Camera-type eye (tissue), 1 donor: ENCODE results near the gene ZBTB22. TPM values are rescaled to one million over a fixed set of nuclear protein-coding genes. Genes with fewer than 3 reads are reported as not detected.

Experiments used
- total RNA-seq: library from RNA; depleted of rRNA; stranded (reverse); fragments of >200 nt; gene quantifications from one replicate; pipeline ENCODE4 v1.2.3, GENCODE V29; 2014

The ZBTB22 gene
- total RNA-seq, result 26.7 TPM

GRCh38 chr6:33317669-33318425, at the start of gene ZBTB22:
TSS of gene ZBTB22 (minus strand) at chr6:33317744. CDS start at chr6:33316916, 828 bp downstream.

GRCh38 chr6:33313709-33314514, 3.6 kb downstream of the ZBTB22 start, which contains the start of gene TAPBP:
TSS of gene TAPBP (minus strand) at chr6:33314078. CDS start at chr6:33314041, 37 bp downstream.

GRCh38 chr6:33298773-33299236, 18.7 kb downstream of the ZBTB22 start, which contains the start of gene RGL2:
TSS of gene RGL2 (minus strand) at chr6:33298942. CDS start at chr6:33298610, 332 bp downstream.

GRCh38 chr6:33288921-33289783, 28.4 kb downstream of the ZBTB22 start, which contains the start of the genes PFDN6 and WDR46:
TSS of gene PFDN6 (plus strand) at chr6:33289601. CDS start at chr6:33289857, 256 bp downstream.
TSS of gene WDR46 (minus strand) at chr6:33289239. CDS start at chr6:33289170, 69 bp downstream.

GRCh38 chr6:33276864-33277662, 40.5 kb downstream of the ZBTB22 start, which contains the start of gene B3GALT4:
TSS of gene B3GALT4 (plus strand) at chr6:33277123. CDS start at chr6:33277420, 297 bp downstream.

GRCh38 chr6:33271468-33272274, 45.9 kb downstream of the ZBTB22 start, which contains the start of the genes RPS18 and VPS52:
TSS of gene RPS18 (plus strand) at chr6:33272075. CDS start at chr6:33272120, 45 bp downstream.
TSS of gene VPS52 (minus strand) at chr6:33271876. CDS start at chr6:33271675, 201 bp downstream.

Other genes with a start within 250 kb of the ZBTB22 start
- 7.6 TPM for gene HLA-DPA1, start 244.1 kb downstream of the ZBTB22 start, total RNA-seq
- 6.7 TPM for gene HLA-DPB1, start 241.8 kb downstream of the ZBTB22 start, total RNA-seq
- gene COL11A2, start 125.3 kb downstream of the ZBTB22 start, total RNA-seq, result 39.0 TPM
- gene RXRB, start 117.1 kb downstream of the ZBTB22 start, total RNA-seq, result 34.6 TPM
- gene SLC39A7, start 116.9 kb downstream of the ZBTB22 start, total RNA-seq, result 60.0 TPM
- gene HSD17B8, start 113.1 kb downstream of the ZBTB22 start, total RNA-seq, result 14.3 TPM
- gene RING1, start 109.2 kb downstream of the ZBTB22 start, total RNA-seq, result 30.7 TPM
- 51.6 TPM for gene VPS52, start 45.9 kb downstream of the ZBTB22 start, total RNA-seq
- gene RPS18, start 45.7 kb downstream of the ZBTB22 start, total RNA-seq, result 1,580 TPM
- gene B3GALT4, start 40.6 kb downstream of the ZBTB22 start, total RNA-seq, result 6.3 TPM
- gene WDR46, start 28.5 kb downstream of the ZBTB22 start, total RNA-seq, result 39.2 TPM
- 20.5 TPM for gene PFDN6, start 28.1 kb downstream of the ZBTB22 start, total RNA-seq
- gene RGL2, start 18.8 kb downstream of the ZBTB22 start, total RNA-seq, result 45.5 TPM
- 45.8 TPM for gene TAPBP, start 3.7 kb downstream of the ZBTB22 start, total RNA-seq
- 31.8 TPM for gene DAXX, start 5.2 kb upstream of the ZBTB22 start, total RNA-seq
- 13.2 TPM for gene KIFC1, start 74.1 kb upstream of the ZBTB22 start, total RNA-seq
- gene PHF1, start 93.3 kb upstream of the ZBTB22 start, total RNA-seq, result 40.9 TPM
- 76.4 TPM for gene CUTA, start 100.4 kb upstream of the ZBTB22 start, total RNA-seq
- gene SYNGAP1, start 102.3 kb upstream of the ZBTB22 start, total RNA-seq, result 17.9 TPM
- gene ZBTB9, start 136.8 kb upstream of the ZBTB22 start, total RNA-seq, result 9.0 TPM